Stimulated activated CD8-positive, alpha-beta memory T cell treated with anti-CD3 and anti-CD28 coated beads, Interleukin-7, amount 100 ng/mL, for 1 hour (primary cell): ENCODE results near the gene GALNT2.

Experiments
- DNase-seq, 2 donors: peaks; one replicate each; pipeline ENCODE4 v3.0.0-alpha.2; 2020; ENCODE audit warnings: low read depth in 2 of 2

Gene GALNT2

DNA sequence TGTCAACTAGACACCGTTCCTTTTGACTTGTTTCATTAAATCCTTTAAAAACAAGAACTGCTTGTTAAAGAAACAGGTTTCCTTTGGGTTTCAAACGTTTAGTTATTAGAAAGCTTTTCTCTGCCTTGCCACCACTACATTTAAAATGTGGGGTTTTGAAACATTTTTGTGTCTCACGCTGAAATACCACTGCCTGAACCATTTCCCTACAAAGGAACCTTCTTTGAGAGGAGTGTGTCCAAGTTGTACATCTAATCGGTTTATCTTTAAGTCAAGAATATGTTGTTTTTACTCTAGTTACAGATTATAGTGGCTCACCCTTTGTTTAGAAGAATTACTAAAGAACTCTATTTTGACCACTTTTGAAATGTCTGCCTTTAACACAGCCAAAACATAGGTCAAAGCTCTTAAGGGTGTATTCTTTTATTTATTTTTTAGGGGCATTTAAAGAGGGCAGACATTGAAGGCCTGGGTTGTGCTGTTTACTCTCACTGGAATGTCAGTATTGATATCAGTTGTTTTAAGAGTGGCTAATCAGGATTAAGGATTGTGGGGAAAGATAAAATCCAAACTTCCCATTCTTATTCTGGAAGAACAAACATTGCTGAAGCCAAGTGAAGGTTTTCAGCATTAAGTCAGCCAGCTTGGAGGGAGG lies 143.4 kb downstream of the GALNT2 start:
- DNase-seq: no peak

DNA sequence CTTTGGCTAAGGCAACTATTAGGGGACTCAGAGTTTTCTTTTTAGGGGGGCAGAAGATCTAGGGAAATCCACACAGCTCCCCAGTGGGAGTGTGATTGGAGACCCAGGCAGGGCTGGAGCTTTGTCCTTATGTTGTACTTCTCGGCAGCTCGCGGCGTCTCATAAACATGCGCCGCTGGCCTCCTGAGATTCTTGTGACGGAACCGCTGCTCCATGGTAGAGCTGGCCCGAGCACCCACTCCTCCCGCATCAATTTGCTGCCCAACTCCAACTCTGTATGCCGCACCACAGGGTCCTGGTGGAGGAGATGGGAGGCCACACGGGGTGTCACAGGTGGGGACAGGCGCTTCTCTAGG lies 143.9 kb downstream of the GALNT2 start:
- DNase-seq: no peak

GRCh38 chr1:230211436-230212145 lies 144.6 kb downstream of the GALNT2 start:
- no peak for DNase-seq

- no peak for DNase-seq
Measured at GRCh38 chr1:230212405-230212936, 145.4 kb downstream of the GALNT2 start.

- DNase-seq: no peak
Measured at GRCh38 chr1:230215031-230215430, 148.0 kb downstream of the GALNT2 start.

DNA sequence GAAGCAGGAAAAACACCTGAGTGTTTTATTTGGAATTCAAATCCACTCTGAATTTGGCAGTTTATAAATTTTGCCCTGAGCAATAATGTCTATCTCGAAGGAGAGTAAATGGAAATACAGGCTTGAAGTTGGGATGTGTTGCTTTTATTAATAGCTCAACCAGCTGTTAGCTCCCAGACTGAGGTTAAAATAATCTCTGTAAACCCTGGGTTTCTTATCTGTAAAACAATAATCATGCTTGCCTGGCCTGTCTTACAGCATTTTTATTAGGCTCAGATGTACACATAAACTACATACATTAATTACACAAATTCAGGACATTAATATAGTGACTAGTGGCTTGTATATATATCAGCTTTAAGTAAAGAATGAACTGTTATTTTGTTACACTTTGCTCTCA lies 148.5 kb downstream of the GALNT2 start:
- no peak for DNase-seq

- no peak for DNase-seq
Measured at GRCh38 chr1:230216896-230217295, 149.9 kb downstream of the GALNT2 start.

- DNase-seq: no peak
Measured at GRCh38 chr1:230218667-230219066, 151.6 kb downstream of the GALNT2 start.

DNA sequence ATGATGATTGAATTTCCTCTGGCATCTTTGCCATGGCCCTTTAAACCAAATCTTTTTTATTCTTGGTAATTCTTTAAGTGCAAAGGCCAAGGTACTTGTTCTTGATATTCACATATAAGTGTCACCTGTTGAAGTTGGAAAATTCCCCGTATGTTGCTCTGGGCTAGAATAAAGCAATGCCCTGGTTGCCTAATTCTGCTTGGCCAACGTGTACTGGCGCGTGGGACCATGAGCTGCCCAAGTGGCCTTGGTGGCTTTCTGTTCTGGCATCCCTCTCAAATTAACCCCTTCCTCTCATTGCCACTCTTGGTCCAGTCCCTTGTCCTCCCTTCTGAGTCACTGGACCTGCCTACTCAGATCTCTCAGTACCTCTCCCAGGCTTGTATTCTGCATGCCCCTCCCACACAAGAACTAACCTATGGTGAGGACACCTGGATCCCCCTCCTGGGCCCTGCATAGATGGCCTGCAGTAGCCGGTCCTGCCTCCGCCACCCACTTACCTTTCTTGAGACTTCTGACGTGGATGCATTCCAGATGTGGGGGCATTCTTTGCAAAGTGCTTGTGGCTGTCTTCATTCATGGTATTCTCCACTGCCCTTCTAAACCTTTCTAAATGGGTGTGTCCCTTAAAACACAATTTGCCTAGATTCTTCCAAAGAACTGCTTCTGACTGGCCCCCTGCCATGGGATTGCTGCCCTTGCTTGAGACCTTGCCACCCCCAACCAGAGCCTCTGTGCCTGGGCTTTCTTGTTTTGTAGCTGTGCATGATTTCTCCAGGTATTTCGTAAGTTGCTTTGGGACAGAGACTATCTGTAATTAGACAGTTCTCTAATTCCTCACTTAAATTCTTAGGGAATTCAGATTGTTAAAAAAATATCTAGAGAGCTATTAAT lies 152.4 kb downstream of the GALNT2 start:
- DNase-seq: no peak

DNA sequence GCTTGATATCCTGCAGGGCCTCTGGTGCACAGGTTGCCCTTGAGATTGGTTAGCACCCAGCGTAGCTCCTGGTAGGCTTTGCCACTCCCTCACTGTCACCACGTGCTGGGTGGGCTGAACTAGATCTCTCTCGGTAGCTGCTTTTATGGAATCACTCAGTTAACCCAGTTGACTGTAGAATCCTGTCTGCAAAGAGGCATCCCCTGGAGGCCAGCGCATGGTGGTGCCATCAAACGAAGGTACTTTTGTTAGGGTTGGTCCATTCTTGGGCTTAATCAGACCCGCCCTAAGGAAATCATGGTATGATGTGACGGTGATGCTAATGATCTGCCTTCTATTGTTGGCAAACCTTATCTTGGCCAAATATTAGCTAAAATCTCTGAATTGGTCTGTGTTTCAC lies 153.4 kb downstream of the GALNT2 start:
- DNase-seq: no peak

- DNase-seq: no peak
Measured at GRCh38 chr1:230220907-230221306, 153.9 kb downstream of the GALNT2 start.

DNA sequence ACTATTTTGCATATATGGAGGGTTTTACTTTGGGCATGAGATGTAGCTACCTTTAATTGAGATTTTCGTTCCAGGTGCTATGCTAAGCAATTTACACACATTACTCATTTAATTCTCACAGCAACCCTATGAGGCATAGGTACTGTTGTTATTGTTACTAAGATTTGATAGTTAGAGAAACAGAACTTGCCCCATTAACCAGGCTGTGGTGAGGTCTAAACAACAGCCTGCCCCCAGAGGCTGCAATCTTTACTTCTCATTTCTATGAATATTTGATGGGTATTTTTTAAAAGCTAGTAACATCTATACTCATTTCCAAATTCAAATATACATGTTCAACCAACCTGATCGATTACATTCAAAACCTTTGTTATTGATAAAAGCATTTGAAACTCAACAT lies 155.6 kb downstream of the GALNT2 start:
- no peak for DNase-seq

GRCh38 chr1:230224101-230224960 lies 157.3 kb downstream of the GALNT2 start:
- DNase-seq: no peak

DNA sequence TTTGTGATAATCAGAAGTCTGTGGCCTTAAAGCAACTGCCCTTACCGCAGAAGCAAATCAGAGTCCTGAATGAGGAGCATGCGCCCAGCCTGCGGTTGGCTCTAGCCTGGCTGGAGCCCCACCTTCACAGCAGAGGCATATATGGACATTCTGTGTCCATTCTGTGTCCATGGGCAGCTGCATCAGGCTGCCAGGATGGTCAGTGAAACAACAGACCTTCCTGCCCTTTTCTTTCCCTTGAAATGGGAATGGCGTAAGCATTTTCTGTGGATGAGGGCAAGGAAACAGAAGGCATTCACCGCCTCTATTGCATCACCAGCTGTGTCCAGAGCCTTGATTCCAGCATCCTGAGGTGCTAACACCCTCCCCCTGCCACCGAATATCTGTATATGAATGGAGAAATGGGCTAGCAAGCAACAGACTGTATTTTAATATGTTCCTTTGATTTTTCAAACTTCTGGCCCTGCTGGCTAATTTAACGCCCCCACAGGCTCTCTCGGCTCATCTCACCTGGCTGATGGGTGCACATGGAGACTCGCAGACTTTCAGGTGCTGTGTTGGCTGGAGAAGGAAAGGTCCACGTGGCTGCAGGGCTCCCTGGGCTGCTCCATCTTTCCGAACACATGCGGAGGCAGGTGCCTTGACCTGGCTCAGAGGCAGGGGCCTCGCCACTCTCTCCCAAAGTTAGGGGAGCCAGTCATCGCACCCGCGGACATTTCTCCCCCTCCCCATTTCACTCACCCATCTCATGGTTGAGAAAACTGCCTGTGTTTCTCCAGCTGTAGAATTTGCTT lies 159.2 kb downstream of the GALNT2 start:
- no peak for DNase-seq

GRCh38 chr1:230226814-230227213 lies 159.8 kb downstream of the GALNT2 start:
- DNase-seq: no peak

DNA sequence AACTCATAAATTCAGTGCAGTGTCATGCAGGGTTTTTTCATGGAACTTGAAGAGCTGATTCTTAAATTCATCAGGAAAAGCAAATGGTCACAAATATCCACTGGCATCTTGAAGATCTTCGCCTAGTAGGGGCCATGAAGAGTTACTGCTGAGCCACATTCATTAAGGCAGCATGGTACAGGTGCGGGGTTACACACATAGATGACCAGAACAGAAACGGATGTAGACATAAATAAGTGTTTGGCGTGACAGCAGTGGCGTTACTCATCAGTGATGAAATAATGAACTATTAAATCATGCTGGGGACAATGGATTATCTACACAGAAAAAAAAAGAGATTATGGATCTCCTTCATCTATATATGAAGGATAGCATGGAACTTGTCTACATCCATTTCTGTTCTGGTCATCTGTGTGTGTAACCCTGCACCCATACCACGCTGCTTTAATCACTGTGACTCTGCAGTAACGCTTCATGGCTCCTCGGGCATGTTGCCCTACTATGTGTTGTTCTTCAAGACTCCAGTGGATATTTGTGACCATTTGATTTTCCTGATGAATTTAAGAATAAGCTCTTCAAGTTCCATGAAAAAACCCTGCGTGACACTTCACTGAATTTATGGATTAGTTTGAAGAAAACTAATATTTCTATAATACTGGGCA lies 161.3 kb downstream of the GALNT2 start:
- DNase-seq: no peak

DNA sequence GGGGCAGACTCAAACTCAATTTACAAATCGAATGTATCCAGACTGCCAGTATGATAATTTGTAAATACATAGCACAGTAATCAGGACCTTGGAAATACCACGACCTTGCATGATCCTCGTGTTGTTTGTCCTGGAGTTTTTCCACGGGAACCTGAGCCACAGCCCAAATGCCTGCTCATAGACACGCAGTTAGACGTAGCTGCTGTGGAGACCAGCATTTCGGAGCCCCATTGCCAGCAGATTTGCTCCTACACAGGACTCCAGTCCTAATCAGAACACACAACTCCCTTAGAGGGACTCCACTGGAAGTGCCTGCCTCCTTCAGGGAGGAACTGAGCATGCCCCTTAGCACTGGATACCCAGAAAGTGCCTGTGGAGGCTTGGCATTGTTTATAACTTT lies 163.2 kb downstream of the GALNT2 start:
- no peak for DNase-seq

DNA sequence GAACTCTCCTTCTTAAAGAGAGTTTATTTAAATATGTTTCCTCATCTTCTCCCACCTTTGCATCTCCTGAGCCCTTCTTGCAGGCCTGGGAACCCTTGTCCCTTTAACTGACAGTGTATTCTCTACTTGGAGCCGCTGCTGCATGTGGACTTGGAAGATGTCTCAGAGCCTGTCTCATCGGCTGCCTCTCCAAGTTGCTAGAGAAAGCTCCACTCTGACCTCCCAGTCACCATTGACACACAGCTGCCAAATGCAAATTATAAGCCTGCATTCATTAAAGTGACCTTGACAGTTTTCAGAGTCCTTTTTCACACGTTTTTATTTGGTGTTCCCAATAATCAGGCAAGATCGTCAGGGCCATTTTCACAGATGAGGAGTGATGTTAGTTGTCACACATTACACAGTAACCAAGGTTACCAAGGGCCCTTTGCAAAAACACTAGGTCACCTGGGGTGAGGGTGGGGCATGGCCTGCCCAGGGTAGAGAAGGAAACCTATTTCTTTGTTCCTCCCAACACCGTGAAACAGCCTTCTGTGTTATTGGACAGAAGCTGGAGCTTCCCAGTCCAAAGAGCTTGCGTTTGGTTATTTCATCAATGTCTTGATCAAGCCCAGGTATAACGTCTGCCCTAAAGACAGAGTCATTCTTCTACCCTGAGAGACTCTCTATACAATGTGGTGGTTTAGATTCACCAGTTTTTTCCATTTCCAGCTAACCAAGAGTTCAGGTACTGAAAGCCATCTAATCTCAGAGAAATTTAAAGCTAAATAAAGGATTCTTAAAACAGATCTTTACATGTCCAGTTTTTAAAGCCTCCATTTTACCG lies 164.1 kb downstream of the GALNT2 start:
- no peak for DNase-seq

DNA sequence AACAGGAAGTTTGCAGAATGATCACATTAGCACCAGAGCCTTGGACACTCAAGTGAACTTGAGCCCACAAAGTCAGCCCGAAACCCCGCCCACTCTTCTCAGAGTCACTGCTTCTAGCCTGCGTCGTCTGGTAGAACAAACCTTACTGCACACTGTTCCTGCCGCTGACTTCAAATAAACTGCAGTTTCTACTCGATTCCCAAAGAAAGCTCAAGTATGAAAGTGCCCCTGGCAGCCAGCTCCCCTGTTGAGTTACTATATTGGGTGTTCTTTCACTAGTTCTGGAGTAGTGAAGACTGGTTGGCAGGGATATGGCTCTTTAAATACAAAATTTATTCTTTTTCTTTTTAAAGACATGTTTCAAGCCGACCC lies 164.7 kb downstream of the GALNT2 start:
- no peak for DNase-seq
